NCI-H1694 (cell line): ENCODE results near the gene ACR.
"Not testable (repeated sequence)": the region's sequence is repeated elsewhere in the genome, so short reads cannot be mapped to it uniquely, and the experiment has no call there.

Experiments
- DNase-seq: peaks from one replicate; lab custom pipeline; 2025; lab: John Stamatoyannopoulos, UW

The ACR gene

GRCh38 chr22:50732681-50733080 lies 5.3 kb upstream of the ACR start:
- no peak for DNase-seq

GRCh38 chr22:50733521-50734342 lies 4.3 kb upstream of the ACR start:
- no peak for DNase-seq

DNA sequence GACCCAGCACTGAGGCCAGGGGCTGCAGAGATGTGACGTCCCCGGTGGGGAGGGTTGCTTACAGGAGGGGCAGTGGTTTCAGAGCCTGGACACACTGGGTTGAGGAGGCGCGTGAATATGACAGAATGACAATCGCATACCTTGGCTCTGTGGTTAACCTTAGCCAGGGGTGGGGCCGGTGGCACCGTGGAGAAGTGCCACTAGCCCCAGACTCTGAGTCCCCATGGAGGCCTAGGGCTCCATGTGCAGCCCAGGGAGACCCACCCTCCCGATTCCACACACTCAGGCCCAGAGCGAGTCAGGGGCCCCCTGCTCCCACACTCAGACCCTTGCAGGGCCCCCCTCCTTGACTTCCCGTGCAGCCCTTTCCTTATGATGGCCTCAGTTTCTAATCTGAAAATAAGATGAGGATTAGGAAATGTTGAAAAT lies 3.6 kb upstream of the ACR start:
- no peak for DNase-seq

- DNase-seq: no peak
These were observed 2.8 kb upstream of the ACR start for GRCh38 chr22:50734986-50735738.

DNA sequence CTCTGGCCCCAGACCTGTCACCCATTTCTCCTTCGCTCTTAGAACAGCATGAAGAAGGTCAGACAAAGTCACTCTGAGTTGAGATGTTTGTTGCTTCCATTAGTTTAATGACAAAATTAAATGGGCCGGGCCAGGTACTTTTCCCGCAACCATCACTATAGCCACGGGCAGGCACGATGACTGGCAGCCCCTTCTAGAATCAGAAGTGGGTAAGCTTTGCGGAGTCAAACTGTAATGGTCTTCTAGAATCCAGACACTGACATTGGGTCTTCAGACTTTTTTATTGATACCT lies 2.3 kb upstream of the ACR start:
- no peak for DNase-seq

DNA sequence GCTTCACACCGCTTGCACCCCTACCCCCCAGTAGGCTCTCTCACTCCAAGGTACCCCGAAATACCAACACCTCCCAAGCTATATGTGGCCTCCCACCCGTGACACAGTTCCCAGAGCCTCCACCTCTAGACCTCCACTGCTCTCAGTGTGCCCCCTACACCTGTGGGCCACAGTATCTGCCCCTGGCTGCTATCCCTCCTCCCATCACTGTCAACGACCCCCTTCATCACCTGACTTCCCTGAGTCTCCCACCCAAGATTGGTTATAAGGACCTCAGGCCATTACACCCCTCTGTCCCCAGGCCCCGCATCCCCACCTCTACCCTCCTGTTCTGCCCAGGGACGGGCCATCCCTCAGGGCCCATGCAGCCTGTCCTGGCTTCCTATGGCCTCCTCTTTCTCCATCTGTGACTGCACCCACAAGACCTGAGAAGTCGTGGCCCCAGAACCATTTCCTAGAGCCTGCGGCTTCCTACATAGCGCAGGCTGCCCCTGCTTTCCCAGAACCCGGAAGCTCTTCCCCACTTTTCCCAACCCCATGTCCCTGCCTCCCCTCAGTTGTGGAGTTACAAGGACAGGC lies 734 bp downstream of the ACR start:
- DNase-seq: no peak

GRCh38 chr22:50739279-50739691 lies 1.3 kb downstream of the ACR start:
- DNase-seq: no peak

- no peak for DNase-seq
These were observed 1.9 kb downstream of the ACR start for GRCh38 chr22:50739894-50740293.

GRCh38 chr22:50740714-50741113 lies 2.7 kb downstream of the ACR start:
- DNase-seq: not testable (repeated sequence)

DNA sequence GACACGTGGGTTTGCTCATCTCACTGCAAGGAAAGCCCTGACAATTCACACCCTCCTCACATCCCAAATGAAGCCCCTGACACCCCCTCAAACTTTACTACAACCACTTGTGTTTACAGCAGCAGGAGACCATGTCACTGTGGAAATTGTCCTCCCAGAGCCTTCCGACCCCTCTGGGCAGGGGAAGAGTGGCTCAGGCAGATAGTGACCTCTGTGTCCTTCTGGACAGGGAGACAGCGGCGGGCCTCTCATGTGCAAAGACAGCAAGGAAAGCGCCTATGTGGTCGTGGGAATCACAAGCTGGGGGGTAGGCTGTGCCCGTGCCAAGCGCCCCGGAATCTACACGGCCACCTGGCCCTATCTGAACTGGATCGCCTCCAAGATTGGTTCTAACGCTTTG lies 6.4 kb downstream of the ACR start:
- not testable (repeated sequence) for DNase-seq

- not testable (repeated sequence) for DNase-seq
These were observed 9.5 kb downstream of the ACR start for GRCh38 chr22:50747521-50747920.

GRCh38 chr22:50748630-50749029 lies 10.6 kb downstream of the ACR start:
- not testable (repeated sequence) for DNase-seq

- DNase-seq: not testable (repeated sequence)
These were observed 11.5 kb downstream of the ACR start for GRCh38 chr22:50749302-50750074.

GRCh38 chr22:50755251-50755650 lies 17.2 kb downstream of the ACR start:
- not testable (repeated sequence) for DNase-seq

GRCh38 chr22:50756406-50756805 lies 18.4 kb downstream of the ACR start:
- DNase-seq: not testable (repeated sequence)

GRCh38 chr22:50756949-50757491 lies 19.0 kb downstream of the ACR start:
- peak; percentile 50 for DNase-seq

GRCh38 chr22:50759597-50760341 lies 21.8 kb downstream of the ACR start:
- DNase-seq: not testable (repeated sequence)

DNA sequence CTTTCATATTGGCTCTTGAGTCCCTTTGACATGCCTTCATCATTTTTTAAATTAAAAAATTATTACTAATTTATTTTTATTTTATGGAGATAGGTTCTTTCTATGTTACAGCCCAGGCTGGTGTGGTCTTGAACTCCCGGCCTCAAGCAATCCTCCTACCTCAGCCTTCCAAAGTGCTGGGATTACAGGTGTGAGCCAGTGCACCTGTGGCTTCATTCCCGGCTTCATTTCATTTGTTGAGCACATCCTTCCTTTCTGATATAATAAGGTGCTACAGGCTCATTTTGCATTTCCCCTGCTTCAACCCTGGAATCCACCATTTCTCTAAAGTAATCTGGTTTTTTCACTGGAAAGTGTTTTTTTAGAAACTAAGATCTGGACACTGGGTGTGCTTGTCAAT lies 23.8 kb downstream of the ACR start:
- DNase-seq: not testable (repeated sequence)

DNA sequence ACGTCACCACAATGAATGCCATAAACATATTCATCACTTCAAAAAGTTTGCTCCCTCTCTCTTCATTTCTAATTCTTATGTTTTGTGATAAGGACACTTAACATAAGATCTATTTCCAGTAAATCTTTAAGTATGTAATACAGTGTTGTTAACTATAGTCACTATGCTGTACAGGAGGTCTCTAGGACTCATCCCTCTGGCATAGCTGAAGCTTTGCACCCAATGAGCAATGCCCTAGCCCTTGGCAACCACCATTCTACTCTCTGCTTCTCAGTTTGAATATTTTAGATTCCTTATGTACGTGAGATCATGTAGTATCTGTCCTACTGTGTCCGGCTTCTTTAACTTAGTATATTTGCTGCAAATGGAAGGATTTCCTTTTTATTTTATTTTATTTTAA lies 26.3 kb downstream of the ACR start:
- DNase-seq: not testable (repeated sequence)

GRCh38 chr22:50775132-50775531 lies 37.1 kb downstream of the ACR start:
- DNase-seq: peak; percentile 38

- not testable (repeated sequence) for DNase-seq
These were observed 39.6 kb downstream of the ACR start for GRCh38 chr22:50777631-50778030.
